DND-41 (cell line): ENCODE data around the gene DNASE1L3.

Experiments used
- ATAC-seq: fragments of 200-7000 bp; cut with Tn5 transposase; 3 replicates; pipeline ENCODE4 v1.9.1; 2021; ENCODE audit warnings: low read depth; ENCODE audit not compliant: insufficient read depth
- DNase-seq: peaks from one replicate; pipeline ENCODE4 v3.0.0-alpha.2; 2020
- H2AFZ ChIP-seq: 2 replicates; pipeline ENCODE4 v1.6.0; 2012; ENCODE audit warnings: low read depth, low read length
- H3K27ac ChIP-seq: 2 replicates; pipeline ENCODE4 v1.5.1; 2012; ENCODE audit warnings: low read length, inconsistent platforms
- H3K27me3 ChIP-seq: fragments of 200-600 bp; sonication (generic); 2 replicates; pipeline ENCODE4 v1.6.0; 2012; ENCODE audit warnings: low read length, mild to moderate bottlenecking, inconsistent platforms; ENCODE audit not compliant: insufficient read depth, poor library complexity
- H3K36me3 ChIP-seq: 2 replicates; pipeline ENCODE4 v1.5.1; 2012; ENCODE audit warnings: low read length, inconsistent platforms; ENCODE audit not compliant: insufficient read depth
- H3K4me1 ChIP-seq: 2 replicates; pipeline ENCODE4 v1.5.1; 2012; ENCODE audit warnings: mild to moderate bottlenecking, low read length; ENCODE audit not compliant: insufficient read depth
- H3K4me2 ChIP-seq: 2 replicates; pipeline ENCODE4 v1.6.0; 2012; ENCODE audit warnings: mild to moderate bottlenecking, moderate library complexity, low read length, inconsistent platforms; ENCODE audit not compliant: insufficient read depth
- H3K4me3 ChIP-seq, 2 experiments: fragments of 200-600 bp in 1 of 2; shearing (Covaris generic) in 1 of 2; 2 replicates each; pipeline ENCODE4 v1.5.1; 2012 to 2016; ENCODE audit warnings: inconsistent platforms in 2 of 2, low read length in 2 of 2, mild to moderate bottlenecking in 2 of 2, low read depth in 1 of 2, moderate library complexity in 1 of 2
- H3K79me2 ChIP-seq: 2 replicates; pipeline ENCODE4 v1.6.0; 2012; ENCODE audit warnings: low read length, inconsistent platforms; ENCODE audit not compliant: insufficient read depth
- H3K9ac ChIP-seq: 2 replicates; pipeline ENCODE4 v1.6.0; 2012; ENCODE audit warnings: low read depth, mild to moderate bottlenecking, inconsistent platforms, low read length, moderate library complexity
- H3K9me3 ChIP-seq: 2 replicates; pipeline ENCODE4 v1.5.1; 2012; ENCODE audit warnings: low read length, moderate library complexity, mild to moderate bottlenecking, inconsistent platforms; ENCODE audit not compliant: insufficient read depth, severe bottlenecking
- H4K20me1 ChIP-seq: 2 replicates; pipeline ENCODE4 v1.6.0; 2012; ENCODE audit warnings: low read length; ENCODE audit not compliant: insufficient read depth
- CTCF ChIP-seq: IDR thresholded peaks from 2 replicates; pipeline ENCODE4 v1.5.1; 2012; ENCODE audit warnings: borderline replicate concordance, low read length, moderate library complexity, mild to moderate bottlenecking; ENCODE audit not compliant: poor library complexity, severe bottlenecking; ENCODE audit errors: extremely low read depth
- EZH2 ChIP-seq: IDR thresholded peaks from 3 replicates; pipeline ENCODE4 v1.6.1; 2012; ENCODE audit warnings: borderline replicate concordance, low read depth, mild to moderate bottlenecking, moderate library complexity, low read length, inconsistent platforms; ENCODE audit not compliant: severe bottlenecking

DNASE1L3 gene

GRCh38 chr3:58150810-58151199, 60.0 kb downstream of the DNASE1L3 start:
- no peaks in the 10 kb centered on the region for H3K4me1 ChIP-seq
- H3K4me2 ChIP-seq = no peak overlapping the region
- H3K9me3 ChIP-seq = no peaks in the 10 kb centered on the region
- ATAC-seq = no peak
- TF ChIP-seq EZH2 (no peak), CTCF (no peak)
- no peak overlapping the region for H3K27ac ChIP-seq
- no peaks in the 10 kb centered on the region for H3K27me3 ChIP-seq
- DNase-seq = no peak
- no peak overlapping the region for H3K4me3 ChIP-seq
- H4K20me1 ChIP-seq = no peaks in the 10 kb centered on the region
- peaks cover 95% of the 10 kb centered on the region for H3K36me3 ChIP-seq
- no peaks in the 10 kb centered on the region for H3K79me2 ChIP-seq
- no peak overlapping the region for H3K9ac ChIP-seq
- no peak overlapping the region for H2AFZ ChIP-seq

- Histone ChIP-seq H3K4me3 (no peak overlapping the region), H2AFZ (no peak overlapping the region), H3K27me3 (no peaks in the 10 kb centered on the region), H3K79me2 (no peaks in the 10 kb centered on the region), H3K36me3 (peaks cover 95% of the 10 kb centered on the region), H3K27ac (no peak overlapping the region), H4K20me1 (no peaks in the 10 kb centered on the region), H3K4me1 (no peaks in the 10 kb centered on the region), H3K4me2 (no peak overlapping the region), H3K9ac (no peak overlapping the region), H3K9me3 (no peaks in the 10 kb centered on the region)
- TF ChIP-seq CTCF (no peak), EZH2 (no peak)
- ATAC-seq = no peak
- no peak for DNase-seq
Observed at GRCh38 chr3:58150130-58150809, 60.5 kb downstream of the DNASE1L3 start.

GRCh38 chr3:58148049-58148448, 62.7 kb downstream of the DNASE1L3 start:
- no peak overlapping the region for H3K27ac ChIP-seq
- H3K36me3 ChIP-seq = peaks cover 85% of the 10 kb centered on the region
- no peak overlapping the region for H3K9ac ChIP-seq
- H2AFZ ChIP-seq = no peak overlapping the region
- no peak overlapping the region for H3K4me2 ChIP-seq
- DNase-seq (no peak), ATAC-seq (no peak)
- H3K9me3 ChIP-seq = no peaks in the 10 kb centered on the region
- H3K4me3 ChIP-seq = no peak overlapping the region
- TF ChIP-seq CTCF = no peak
- no peak for TF ChIP-seq EZH2
- no peaks in the 10 kb centered on the region for H3K4me1 ChIP-seq
- H3K79me2 ChIP-seq = no peaks in the 10 kb centered on the region
- H4K20me1 ChIP-seq = no peaks in the 10 kb centered on the region
- H3K27me3 ChIP-seq = no peaks in the 10 kb centered on the region
